DND-41 (cell line): ENCODE results near the gene ANGPTL1.

Experiments used
- EZH2 ChIP-seq: IDR thresholded peaks from 3 replicates; pipeline ENCODE4 v1.6.1; 2012; ENCODE audit warnings: borderline replicate concordance, low read depth, mild to moderate bottlenecking, moderate library complexity, low read length, inconsistent platforms; ENCODE audit not compliant: severe bottlenecking
- TF ChIP-seq, protein P1 (sequence below): IDR thresholded peaks from 2 replicates; pipeline ENCODE4 v1.5.1; 2012; ENCODE audit warnings: borderline replicate concordance, low read length, moderate library complexity, mild to moderate bottlenecking; ENCODE audit not compliant: poor library complexity, severe bottlenecking; ENCODE audit errors: extremely low read depth

DNA sequence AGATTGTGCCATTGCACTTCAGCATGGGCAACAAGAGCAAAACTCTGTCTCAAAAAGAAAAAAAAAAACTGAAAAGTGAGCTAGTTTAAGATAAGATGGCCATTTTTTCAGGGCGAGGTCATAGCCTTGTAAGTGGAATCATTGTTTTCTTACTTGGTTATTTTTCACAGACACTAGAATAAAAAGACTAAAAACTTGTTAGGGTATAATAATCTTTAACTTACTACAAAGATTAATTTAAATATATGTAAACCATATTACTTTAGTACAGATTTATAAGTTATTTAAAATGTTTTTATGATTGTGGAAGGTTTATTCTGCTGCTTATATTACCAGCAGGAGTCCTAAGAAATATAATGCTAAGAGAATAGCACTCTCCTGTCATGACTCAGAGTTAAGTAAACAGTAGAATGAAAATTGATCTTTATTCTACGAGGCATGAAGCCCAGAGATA lies 23.5 kb downstream of the ANGPTL1 start:
- TF ChIP-seq, protein P1, sequence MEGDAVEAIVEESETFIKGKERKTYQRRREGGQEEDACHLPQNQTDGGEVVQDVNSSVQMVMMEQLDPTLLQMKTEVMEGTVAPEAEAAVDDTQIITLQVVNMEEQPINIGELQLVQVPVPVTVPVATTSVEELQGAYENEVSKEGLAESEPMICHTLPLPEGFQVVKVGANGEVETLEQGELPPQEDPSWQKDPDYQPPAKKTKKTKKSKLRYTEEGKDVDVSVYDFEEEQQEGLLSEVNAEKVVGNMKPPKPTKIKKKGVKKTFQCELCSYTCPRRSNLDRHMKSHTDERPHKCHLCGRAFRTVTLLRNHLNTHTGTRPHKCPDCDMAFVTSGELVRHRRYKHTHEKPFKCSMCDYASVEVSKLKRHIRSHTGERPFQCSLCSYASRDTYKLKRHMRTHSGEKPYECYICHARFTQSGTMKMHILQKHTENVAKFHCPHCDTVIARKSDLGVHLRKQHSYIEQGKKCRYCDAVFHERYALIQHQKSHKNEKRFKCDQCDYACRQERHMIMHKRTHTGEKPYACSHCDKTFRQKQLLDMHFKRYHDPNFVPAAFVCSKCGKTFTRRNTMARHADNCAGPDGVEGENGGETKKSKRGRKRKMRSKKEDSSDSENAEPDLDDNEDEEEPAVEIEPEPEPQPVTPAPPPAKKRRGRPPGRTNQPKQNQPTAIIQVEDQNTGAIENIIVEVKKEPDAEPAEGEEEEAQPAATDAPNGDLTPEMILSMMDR = no peak
- TF ChIP-seq EZH2 = no peak
